Rectal smooth muscle tissue (tissue), 1 donor: ENCODE data around the gene PPP1R26.

Experiments used
- H3K27ac ChIP-seq: one replicate; pipeline ENCODE4 v1.7.0; 2013; ENCODE audit warnings: low read depth, low read length, inconsistent platforms
- H3K27me3 ChIP-seq: one replicate; pipeline ENCODE4 v1.7.0; 2013; ENCODE audit warnings: low read length; ENCODE audit not compliant: control insufficient read depth, insufficient read depth
- H3K36me3 ChIP-seq: one replicate; pipeline ENCODE4 v1.7.0; 2013; ENCODE audit warnings: low read length; ENCODE audit not compliant: control insufficient read depth, insufficient read depth
- H3K4me1 ChIP-seq: one replicate; pipeline ENCODE4 v1.7.0; 2013; ENCODE audit warnings: low read length; ENCODE audit not compliant: control insufficient read depth, insufficient read depth
- H3K4me3 ChIP-seq: one replicate; pipeline ENCODE4 v1.7.0; 2013; ENCODE audit warnings: low read length
- H3K9ac ChIP-seq: one replicate; pipeline ENCODE4 v1.7.0; 2013; ENCODE audit warnings: low read length

The PPP1R26 gene

DNA sequence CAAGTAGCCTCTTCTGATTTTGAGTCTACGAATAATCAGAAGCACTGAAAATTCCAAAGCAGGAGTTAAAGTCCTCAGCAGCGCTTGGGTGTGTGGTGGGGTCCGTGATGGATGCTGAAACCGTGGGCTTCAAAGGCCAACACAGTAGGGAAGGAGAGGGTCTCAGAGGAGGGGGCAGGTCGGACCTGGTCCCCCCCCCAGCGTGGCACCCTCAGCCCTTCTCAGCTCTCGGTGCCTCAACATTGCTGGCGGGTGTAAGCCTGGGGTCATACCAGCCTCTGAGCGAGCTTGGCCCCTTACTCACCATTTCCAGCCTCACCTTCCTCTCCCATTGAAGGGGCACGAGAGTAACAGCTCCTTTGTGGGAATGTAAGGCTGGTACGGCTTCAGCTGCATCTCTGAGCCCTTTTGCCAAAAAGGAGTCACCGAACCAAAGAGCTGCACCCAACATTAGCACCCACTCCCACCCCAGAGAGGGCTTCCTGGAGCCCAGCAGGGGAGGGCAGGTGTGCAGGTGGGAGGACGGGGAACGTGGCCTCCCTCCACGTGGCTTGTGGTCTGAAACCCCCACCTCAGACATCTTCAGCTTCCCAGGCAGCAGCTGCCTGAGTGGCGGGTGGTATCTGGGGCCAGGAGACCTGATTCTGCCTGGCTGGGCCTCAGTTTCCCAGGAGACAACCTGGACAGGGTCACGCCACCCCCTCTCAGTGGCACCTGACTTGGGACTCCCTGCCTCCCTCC is 34.9 kb downstream of the PPP1R26 start:
- H3K36me3 ChIP-seq = no peaks in the 10 kb centered on the region
- H3K4me3 ChIP-seq = no peak overlapping the region
- H3K27me3 ChIP-seq = no peaks in the 10 kb centered on the region
- H3K9ac ChIP-seq = no peak overlapping the region
- no peaks in the 10 kb centered on the region for H3K4me1 ChIP-seq
- H3K27ac ChIP-seq = no peak overlapping the region

- Histone ChIP-seq H3K27ac (no peak overlapping the region), H3K4me1 (no peaks in the 10 kb centered on the region), H3K27me3 (no peaks in the 10 kb centered on the region), H3K9ac (no peak overlapping the region), H3K4me3 (no peak overlapping the region), H3K36me3 (no peaks in the 10 kb centered on the region)
Observed at GRCh38 chr9:135515083-135515951, 35.7 kb downstream of the PPP1R26 start.

DNA sequence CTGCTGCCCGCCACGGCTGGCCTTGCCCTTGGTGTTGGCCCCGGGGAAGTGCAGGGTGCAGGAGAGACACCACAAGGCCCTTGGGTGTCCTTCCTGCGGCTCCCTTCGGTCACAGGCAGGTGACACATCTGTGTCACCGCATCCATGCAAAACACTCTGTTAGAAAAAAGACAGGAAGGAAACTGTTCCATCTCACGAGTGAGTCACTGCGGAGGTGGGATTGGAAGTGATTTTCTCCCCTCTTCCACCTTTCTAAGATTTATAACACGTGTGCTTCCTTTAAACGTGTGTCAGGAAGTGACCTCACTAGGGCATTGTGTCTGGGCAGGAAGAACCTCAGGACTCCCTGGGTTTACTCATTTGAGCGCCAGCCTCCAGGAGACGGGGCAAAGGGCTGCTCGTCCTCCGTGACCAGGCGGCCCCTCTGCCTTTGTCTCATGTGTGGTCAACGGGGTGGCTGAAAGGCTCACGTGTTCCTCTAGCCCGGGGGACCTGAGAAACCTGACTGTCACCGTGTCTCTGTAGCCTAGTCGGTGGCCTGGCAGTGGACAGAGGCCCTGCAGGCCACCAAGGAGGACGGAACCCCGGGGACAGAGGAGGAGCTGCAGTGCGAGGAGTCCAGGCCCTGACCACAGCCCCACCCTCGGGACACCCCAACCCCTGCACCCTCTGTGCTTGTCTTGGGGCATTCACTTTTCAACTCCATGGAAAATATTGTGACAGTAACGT is 36.7 kb downstream of the PPP1R26 start:
- H3K9ac ChIP-seq = no peak overlapping the region
- no peaks in the 10 kb centered on the region for H3K36me3 ChIP-seq
- H3K4me3 ChIP-seq = no peak overlapping the region
- no peaks in the 10 kb centered on the region for H3K4me1 ChIP-seq
- no peak overlapping the region for H3K27ac ChIP-seq
- H3K27me3 ChIP-seq = no peaks in the 10 kb centered on the region

- H3K9ac ChIP-seq = no peak overlapping the region
- no peaks in the 10 kb centered on the region for H3K4me1 ChIP-seq
- no peaks in the 10 kb centered on the region for H3K27me3 ChIP-seq
- no peak overlapping the region for H3K27ac ChIP-seq
- no peaks in the 10 kb centered on the region for H3K36me3 ChIP-seq
- H3K4me3 ChIP-seq = no peak overlapping the region
Observed at GRCh38 chr9:135517407-135517822, 37.8 kb downstream of the PPP1R26 start.

GRCh38 chr9:135519179-135519971 is 39.8 kb downstream of the PPP1R26 start:
- Histone ChIP-seq H3K9ac (no peak overlapping the region), H3K27me3 (no peaks in the 10 kb centered on the region), H3K4me1 (no peaks in the 10 kb centered on the region), H3K4me3 (no peak overlapping the region), H3K36me3 (no peaks in the 10 kb centered on the region), H3K27ac (no peak overlapping the region)

GRCh38 chr9:135520916-135521607 is 41.5 kb downstream of the PPP1R26 start, which contains the start of gene LCN1:
Gene LCN1, plus strand, starts transcription at chr9:135521440. Its CDS starts 58 bp downstream, at chr9:135521498.
- Histone ChIP-seq H3K27ac (no peak within 1 kb of the TSS), H3K36me3 (no peaks in the 10 kb centered on the region), H3K27me3 (no peaks in the 10 kb centered on the region), H3K9ac (no peak within 1 kb of the TSS), H3K4me1 (no peaks in the 10 kb centered on the region), H3K4me3 (no peak within 1 kb of the TSS)

DNA sequence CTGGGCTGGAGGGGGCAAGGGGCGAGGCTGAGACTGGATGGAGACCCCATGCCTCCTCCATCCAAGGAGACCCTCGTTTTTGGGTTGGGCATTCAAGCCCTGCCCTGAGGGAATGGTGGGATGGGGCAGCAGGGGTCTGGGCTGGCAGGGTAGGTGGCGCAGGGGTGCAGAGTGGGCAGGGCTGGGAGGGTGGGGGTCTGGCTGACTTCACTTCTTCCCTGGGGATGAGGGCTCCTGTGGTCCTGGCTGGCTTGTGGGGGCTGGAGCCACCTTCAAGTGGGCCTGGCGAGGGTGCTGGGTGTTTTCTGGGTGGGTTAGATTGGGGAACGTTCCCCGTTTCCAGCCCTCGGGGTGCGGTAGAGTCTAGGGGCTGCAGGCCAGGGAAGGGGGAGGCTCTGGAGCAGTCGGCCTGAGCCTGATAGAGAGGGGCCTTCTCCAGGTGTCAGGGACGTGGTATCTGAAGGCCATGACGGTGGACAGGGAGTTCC is 42.1 kb downstream of the PPP1R26 start:
- Histone ChIP-seq H3K27me3 (no peaks in the 10 kb centered on the region), H3K4me3 (no peak overlapping the region), H3K4me1 (no peaks in the 10 kb centered on the region), H3K27ac (no peak overlapping the region), H3K36me3 (no peaks in the 10 kb centered on the region), H3K9ac (no peak overlapping the region)

DNA sequence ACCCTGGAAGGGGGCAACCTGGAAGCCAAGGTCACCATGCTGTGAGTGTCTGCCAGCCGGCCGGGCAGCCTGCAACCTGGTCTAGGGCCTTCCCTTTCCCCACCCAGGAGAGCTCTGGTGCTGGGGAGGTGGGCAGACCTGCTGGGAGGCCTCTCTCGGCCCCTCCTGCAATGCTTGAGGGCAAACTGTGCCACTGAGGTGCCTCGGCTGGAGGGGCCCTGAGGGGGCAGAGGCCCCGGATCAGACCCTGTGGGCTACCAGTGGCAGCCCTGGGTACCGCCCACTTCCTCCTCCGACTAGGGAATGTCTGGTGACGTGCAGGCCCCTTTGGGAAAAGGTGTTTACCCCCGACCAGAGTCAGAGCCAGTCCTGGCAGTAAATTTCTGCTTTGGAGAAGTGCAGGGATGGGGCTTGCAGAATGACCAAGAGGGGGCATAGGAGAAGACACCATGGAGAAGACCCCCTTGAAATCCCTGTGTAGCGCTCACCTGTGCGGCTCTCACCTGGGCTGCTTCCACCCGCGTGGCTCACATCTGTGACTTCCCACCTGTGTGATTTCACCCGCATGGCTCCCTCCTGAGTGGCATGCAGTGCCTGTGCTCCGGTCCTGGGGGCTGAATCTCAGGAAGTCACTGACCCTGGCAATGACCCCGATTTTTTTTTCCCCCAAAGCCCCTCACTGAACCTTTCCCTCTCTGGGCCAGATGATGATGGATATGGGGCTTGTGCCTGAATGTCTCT is 42.7 kb downstream of the PPP1R26 start:
- H3K4me1 ChIP-seq = no peaks in the 10 kb centered on the region
- no peaks in the 10 kb centered on the region for H3K27me3 ChIP-seq
- H3K4me3 ChIP-seq = no peak overlapping the region
- no peak overlapping the region for H3K9ac ChIP-seq
- H3K36me3 ChIP-seq = no peaks in the 10 kb centered on the region
- no peak overlapping the region for H3K27ac ChIP-seq

DNA sequence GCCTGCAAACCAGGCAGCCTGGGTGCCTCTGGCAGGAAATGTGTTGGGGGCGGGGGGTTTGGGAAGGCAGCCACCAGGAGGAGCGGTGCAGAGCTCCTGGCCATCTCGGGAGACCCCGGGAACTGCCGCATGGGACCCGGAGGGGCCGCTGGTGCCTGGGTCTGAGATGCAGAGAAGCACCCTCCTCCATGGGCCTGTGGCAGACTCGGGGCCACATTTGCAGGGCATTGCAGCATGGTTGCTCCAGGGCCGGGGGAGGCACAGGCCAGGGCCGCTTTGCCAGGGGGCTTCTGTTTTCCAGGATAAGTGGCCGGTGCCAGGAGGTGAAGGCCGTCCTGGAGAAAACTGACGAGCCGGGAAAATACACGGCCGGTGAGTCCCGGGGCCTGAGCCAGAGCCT is 43.3 kb downstream of the PPP1R26 start:
- Histone ChIP-seq H3K9ac (no peak overlapping the region), H3K27ac (no peak overlapping the region), H3K4me1 (no peaks in the 10 kb centered on the region), H3K36me3 (no peaks in the 10 kb centered on the region), H3K4me3 (no peak overlapping the region), H3K27me3 (no peaks in the 10 kb centered on the region)

DNA sequence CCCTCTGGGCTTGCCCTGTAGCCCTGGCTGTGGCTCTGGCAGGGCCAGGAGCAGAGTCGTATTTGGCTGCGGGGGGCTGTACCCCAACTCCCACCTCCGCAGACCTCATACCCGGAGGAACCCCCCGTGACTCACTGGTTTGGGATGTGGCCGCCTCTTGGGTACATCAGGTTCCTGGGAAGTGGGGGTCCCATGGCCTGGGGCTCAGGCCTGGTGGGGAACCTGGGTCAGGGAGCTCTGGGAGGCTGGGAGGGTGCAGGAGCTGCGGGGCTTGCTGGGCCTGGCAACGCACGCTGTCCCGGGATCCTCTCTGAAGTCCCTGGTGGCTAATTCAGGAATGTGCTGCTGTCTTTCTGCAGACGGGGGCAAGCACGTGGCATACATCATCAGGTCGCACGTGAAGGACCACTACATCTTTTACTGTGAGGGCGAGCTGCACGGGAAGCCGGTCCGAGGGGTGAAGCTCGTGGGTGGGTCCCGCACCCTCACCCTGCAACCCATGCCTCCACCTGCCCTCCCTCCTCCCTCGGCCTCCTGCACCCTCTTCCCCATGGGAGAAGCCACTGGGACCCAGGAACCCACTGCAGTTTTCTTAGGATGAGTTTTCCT is 44.0 kb downstream of the PPP1R26 start:
- Histone ChIP-seq H3K27me3 (no peaks in the 10 kb centered on the region), H3K9ac (no peak overlapping the region), H3K4me1 (no peaks in the 10 kb centered on the region), H3K36me3 (no peaks in the 10 kb centered on the region), H3K4me3 (no peak overlapping the region), H3K27ac (no peak overlapping the region)
